IPS-15b (cell line): ENCODE measurements around the gene ZPLD1.

Experiments used
- H3K27me3 ChIP-seq: one replicate; pipeline ENCODE4 v1.6.1; 2013; ENCODE audit warnings: low read length; ENCODE audit not compliant: control insufficient read depth, insufficient read depth
- H3K36me3 ChIP-seq: one replicate; pipeline ENCODE4 v1.6.1; 2013; ENCODE audit warnings: low read length; ENCODE audit not compliant: control insufficient read depth, insufficient read depth
- H3K4me1 ChIP-seq: one replicate; pipeline ENCODE4 v1.6.1; 2013; ENCODE audit warnings: mild to moderate bottlenecking, low read length; ENCODE audit not compliant: control insufficient read depth, insufficient read depth
- H3K4me3 ChIP-seq: one replicate; pipeline ENCODE4 v1.5.1; 2013; ENCODE audit warnings: low read depth, low read length
- H3K9ac ChIP-seq: one replicate; pipeline ENCODE4 v1.6.1; 2013; ENCODE audit warnings: low read depth, mild to moderate bottlenecking, low read length
- H3K9me3 ChIP-seq: one replicate; pipeline ENCODE4 v1.6.1; 2013; ENCODE audit warnings: mild to moderate bottlenecking, low read length; ENCODE audit not compliant: control insufficient read depth, insufficient read depth

ZPLD1 gene

GRCh38 chr3:102470066-102470465, 35.3 kb downstream of the ZPLD1 start:
- H3K27me3 ChIP-seq: no peaks in the 10 kb centered on the region
- H3K36me3 ChIP-seq: no peaks in the 10 kb centered on the region
- no peaks in the 10 kb centered on the region for H3K9me3 ChIP-seq
- no peaks in the 10 kb centered on the region for H3K4me1 ChIP-seq
- H3K9ac ChIP-seq: no peak overlapping the region
- H3K4me3 ChIP-seq: no peak overlapping the region

GRCh38 chr3:102471001-102471400, 36.2 kb downstream of the ZPLD1 start:
- Histone ChIP-seq H3K36me3 (no peaks in the 10 kb centered on the region), H3K9me3 (no peaks in the 10 kb centered on the region), H3K27me3 (no peaks in the 10 kb centered on the region), H3K4me1 (no peaks in the 10 kb centered on the region), H3K9ac (no peak overlapping the region), H3K4me3 (no peak overlapping the region)

- no peaks in the 10 kb centered on the region for H3K9me3 ChIP-seq
- H3K36me3 ChIP-seq: no peaks in the 10 kb centered on the region
- no peaks in the 10 kb centered on the region for H3K4me1 ChIP-seq
- H3K4me3 ChIP-seq: no peak overlapping the region
- no peaks in the 10 kb centered on the region for H3K27me3 ChIP-seq
- H3K9ac ChIP-seq: no peak overlapping the region
These were observed 36.7 kb downstream of the ZPLD1 start for GRCh38 chr3:102471491-102471890.

- Histone ChIP-seq H3K27me3 (no peaks in the 10 kb centered on the region), H3K4me3 (no peak overlapping the region), H3K4me1 (no peaks in the 10 kb centered on the region), H3K9ac (no peak overlapping the region), H3K36me3 (no peaks in the 10 kb centered on the region), H3K9me3 (no peaks in the 10 kb centered on the region)
These were observed 38.8 kb downstream of the ZPLD1 start for GRCh38 chr3:102473648-102474047.

GRCh38 chr3:102474207-102474606, 39.4 kb downstream of the ZPLD1 start:
- Histone ChIP-seq H3K4me3 (no peak overlapping the region), H3K4me1 (no peaks in the 10 kb centered on the region), H3K9ac (no peak overlapping the region), H3K36me3 (no peaks in the 10 kb centered on the region), H3K9me3 (no peaks in the 10 kb centered on the region), H3K27me3 (no peaks in the 10 kb centered on the region)

GRCh38 chr3:102476198-102476597, 41.4 kb downstream of the ZPLD1 start:
- H3K36me3 ChIP-seq: no peaks in the 10 kb centered on the region
- no peaks in the 10 kb centered on the region for H3K27me3 ChIP-seq
- no peaks in the 10 kb centered on the region for H3K9me3 ChIP-seq
- no peaks in the 10 kb centered on the region for H3K4me1 ChIP-seq
- H3K9ac ChIP-seq: no peak overlapping the region
- no peak overlapping the region for H3K4me3 ChIP-seq

GRCh38 chr3:102478160-102478559, 43.3 kb downstream of the ZPLD1 start:
- no peaks in the 10 kb centered on the region for H3K4me1 ChIP-seq

GRCh38 chr3:102480139-102480538, 45.3 kb downstream of the ZPLD1 start:
- Histone ChIP-seq H3K27me3 (no peaks in the 10 kb centered on the region), H3K9me3 (no peaks in the 10 kb centered on the region), H3K4me3 (no peak overlapping the region)

More at GRCh38 chr3:102478160-102478559, 43.3 kb downstream of the ZPLD1 start:
- no peaks in the 10 kb centered on the region for H3K9me3 ChIP-seq
- no peaks in the 10 kb centered on the region for H3K36me3 ChIP-seq
- no peaks in the 10 kb centered on the region for H3K27me3 ChIP-seq
- no peak overlapping the region for H3K4me3 ChIP-seq
- H3K9ac ChIP-seq: no peak overlapping the region

GRCh38 chr3:102481050-102481449, 46.2 kb downstream of the ZPLD1 start:
- no peaks in the 10 kb centered on the region for H3K4me1 ChIP-seq
- no peaks in the 10 kb centered on the region for H3K9me3 ChIP-seq
- H3K36me3 ChIP-seq: no peaks in the 10 kb centered on the region
- no peaks in the 10 kb centered on the region for H3K27me3 ChIP-seq
- no peak overlapping the region for H3K4me3 ChIP-seq
- no peak overlapping the region for H3K9ac ChIP-seq

More at GRCh38 chr3:102480139-102480538, 45.3 kb downstream of the ZPLD1 start:
- Histone ChIP-seq H3K36me3 (no peaks in the 10 kb centered on the region), H3K4me1 (no peaks in the 10 kb centered on the region), H3K9ac (no peak overlapping the region)

GRCh38 chr3:102483556-102483955, 48.7 kb downstream of the ZPLD1 start:
- no peaks in the 10 kb centered on the region for H3K27me3 ChIP-seq
- no peaks in the 10 kb centered on the region for H3K4me1 ChIP-seq
- H3K36me3 ChIP-seq: no peaks in the 10 kb centered on the region
- H3K9ac ChIP-seq: no peak overlapping the region
- H3K9me3 ChIP-seq: no peaks in the 10 kb centered on the region
- no peak overlapping the region for H3K4me3 ChIP-seq

GRCh38 chr3:102484363-102484762, 49.5 kb downstream of the ZPLD1 start:
- Histone ChIP-seq H3K9ac (no peak overlapping the region), H3K36me3 (no peaks in the 10 kb centered on the region), H3K27me3 (no peaks in the 10 kb centered on the region), H3K4me3 (no peak overlapping the region), H3K9me3 (no peaks in the 10 kb centered on the region), H3K4me1 (no peaks in the 10 kb centered on the region)

GRCh38 chr3:102485701-102486100, 50.9 kb downstream of the ZPLD1 start:
- Histone ChIP-seq H3K9me3 (no peaks in the 10 kb centered on the region), H3K9ac (no peak overlapping the region), H3K4me3 (no peak overlapping the region), H3K36me3 (no peaks in the 10 kb centered on the region), H3K27me3 (no peaks in the 10 kb centered on the region), H3K4me1 (no peaks in the 10 kb centered on the region)

GRCh38 chr3:102488331-102488730, 53.5 kb downstream of the ZPLD1 start:
- H3K4me1 ChIP-seq: no peaks in the 10 kb centered on the region
- no peaks in the 10 kb centered on the region for H3K9me3 ChIP-seq
- no peaks in the 10 kb centered on the region for H3K27me3 ChIP-seq
- no peak overlapping the region for H3K4me3 ChIP-seq
- no peaks in the 10 kb centered on the region for H3K36me3 ChIP-seq
- no peak overlapping the region for H3K9ac ChIP-seq
